ENCODE measurements around the gene RABIF. TPM values are rescaled to one million over a fixed set of nuclear protein-coding genes. Genes with fewer than 3 reads are reported as not detected.
"Not testable (repeated sequence)": the region's sequence is repeated elsewhere in the genome, so short reads cannot be mapped to it uniquely, and the experiment has no call there.

Gene RABIF
- 10.0 TPM for total RNA-seq
- long read RNA-seq, transcript RABIF-201 (2 exons, 2,430 nt) = major isoform, 16 of 16 reads
- long read RNA-seq, partial matches to known transcripts = 0 of 16 reads
- long read RNA-seq, other reads (novel, unspliced or antisense) = 0 of 16 reads

GRCh38 chr1:202888531-202889360, at the start of gene RABIF:
RABIF (minus strand) TSS chr1:202889149; CDS start chr1:202889098, 51 bp downstream.
- H3K4me3 ChIP-seq = peak within 1 kb of the TSS; percentile 89
- H3K36me3 ChIP-seq = peaks cover 36% of the 10 kb centered on the region
- peak; percentile 98 for ATAC-seq
- H3K27ac ChIP-seq = peak within 1 kb of the TSS; percentile 95
- intact Hi-C loops (cut with DNase I) = no loop called here
- peaks cover 9% of the 10 kb centered on the region for H3K4me1 ChIP-seq
- H3K27me3 ChIP-seq = no peaks in the 10 kb centered on the region
- peak; percentile 16 for TF ChIP-seq CTCF (IDR thresholded peaks at IDR 0.05)
- peak; percentile 99 for DNase-seq
- no peaks in the 10 kb centered on the region for H3K9me3 ChIP-seq

GRCh38 chr1:202938287-202938925, 49.5 kb upstream of the RABIF start:
- Histone ChIP-seq H3K27me3 (no peaks in the 10 kb centered on the region), H3K9me3 (no peaks in the 10 kb centered on the region), H3K36me3 (peaks cover 35% of the 10 kb centered on the region), H3K4me3 (no peak overlapping the region), H3K4me1 (no peaks in the 10 kb centered on the region), H3K27ac (no peak overlapping the region)
- no peak for ATAC-seq
- no peak for DNase-seq
- TF ChIP-seq CTCF (IDR thresholded peaks at IDR 0.05) = no peak
- intact Hi-C loops (cut with DNase I) = no loop called here

DNA sequence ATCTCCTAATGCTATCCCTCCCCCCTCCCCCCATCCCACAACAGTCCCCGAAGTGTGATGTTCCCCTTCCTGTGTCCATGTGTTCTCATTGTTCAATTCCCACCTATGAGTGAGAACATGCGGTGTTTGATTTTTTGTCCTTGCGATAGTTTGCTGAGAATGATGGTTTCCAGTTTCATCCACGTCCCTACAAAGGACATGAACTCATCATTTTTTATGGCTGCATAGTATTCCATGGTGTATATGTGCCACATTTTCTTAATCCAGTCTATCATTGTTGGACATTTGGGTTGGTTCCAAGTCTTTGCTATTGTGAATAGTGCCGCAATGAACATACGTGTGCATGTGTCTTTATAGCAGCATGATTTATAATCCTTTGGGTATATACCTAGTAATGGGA, 47.5 kb upstream of the RABIF start:
- H3K36me3 ChIP-seq = peaks cover 15% of the 10 kb centered on the region
- DNase-seq; H3K27me3 ChIP-seq; H3K4me3 ChIP-seq; H3K27ac ChIP-seq; H3K9me3 ChIP-seq; intact Hi-C loops (cut with DNase I); ATAC-seq; H3K4me1 ChIP-seq: not testable (repeated sequence)

DNA sequence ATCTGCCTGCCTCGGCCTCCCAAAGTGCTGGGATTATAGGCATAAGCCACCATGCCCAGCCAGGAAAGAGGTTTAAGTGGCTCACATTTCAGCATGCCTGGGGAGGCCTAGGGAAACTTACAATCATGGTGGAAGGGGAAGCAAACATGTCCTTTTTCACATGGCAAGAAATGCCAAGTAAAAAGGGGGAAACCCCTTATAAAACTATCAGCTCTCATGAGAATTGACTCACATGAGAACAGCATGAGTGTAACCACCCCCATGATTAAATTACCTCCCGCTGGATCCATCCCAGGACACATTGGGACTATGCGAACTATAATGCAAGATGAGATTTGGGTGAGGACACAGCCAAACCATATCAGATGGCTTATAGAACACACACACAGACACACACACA, 46.9 kb upstream of the RABIF start:
- Histone ChIP-seq H3K9me3 (no peaks in the 10 kb centered on the region), H3K27me3 (no peaks in the 10 kb centered on the region), H3K4me3 (no peak overlapping the region), H3K4me1 (no peaks in the 10 kb centered on the region), H3K36me3 (peaks cover 9% of the 10 kb centered on the region), H3K27ac (no peak overlapping the region)
- DNase-seq = no peak
- intact Hi-C loops (cut with DNase I) = no loop called here
- no peak for ATAC-seq
- TF ChIP-seq CTCF (IDR thresholded peaks at IDR 0.05) = no peak

DNA sequence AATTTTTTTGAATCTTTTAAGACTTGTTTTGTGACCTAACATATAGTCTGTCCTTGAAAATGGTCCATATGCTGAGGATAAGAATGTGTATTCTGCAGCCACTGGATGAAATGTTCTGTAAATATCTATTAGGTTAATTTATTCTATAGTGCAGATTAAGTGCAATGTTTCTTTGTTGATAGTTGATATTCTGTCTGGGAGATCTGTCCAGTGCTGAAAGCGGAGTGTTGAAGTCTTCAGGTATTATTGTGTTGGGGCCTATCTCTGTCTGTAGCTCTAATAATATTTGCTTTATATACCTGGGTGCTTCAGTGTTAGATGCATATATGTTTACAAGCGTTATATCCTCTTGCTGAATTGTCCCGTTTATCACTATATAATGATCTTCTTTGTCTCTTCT, 45.8 kb upstream of the RABIF start:
- intact Hi-C loops (cut with DNase I) = no loop called here
- no peak for DNase-seq
- H3K4me1 ChIP-seq = no peaks in the 10 kb centered on the region
- no peaks in the 10 kb centered on the region for H3K36me3 ChIP-seq
- H3K4me3 ChIP-seq = no peak overlapping the region
- no peaks in the 10 kb centered on the region for H3K27me3 ChIP-seq
- H3K9me3 ChIP-seq = no peaks in the 10 kb centered on the region
- ATAC-seq = no peak
- no peak for TF ChIP-seq CTCF (IDR thresholded peaks at IDR 0.05)
- H3K27ac ChIP-seq = no peak overlapping the region

GRCh38 chr1:202932476-202932875, 43.5 kb upstream of the RABIF start:
- Histone ChIP-seq H3K27ac (no peak overlapping the region), H3K27me3 (no peaks in the 10 kb centered on the region), H3K36me3 (no peaks in the 10 kb centered on the region), H3K9me3 (no peaks in the 10 kb centered on the region), H3K4me1 (no peaks in the 10 kb centered on the region), H3K4me3 (no peak overlapping the region)
- no peak for TF ChIP-seq CTCF (IDR thresholded peaks at IDR 0.05)
- ATAC-seq (no peak), DNase-seq (no peak)
- intact Hi-C loops (cut with DNase I) = no loop called here

Measured in upper lobe of right lung (tissue), 1 donor.